ENCODE measurements around the gene ZDHHC4. TPM values are rescaled to one million over a fixed set of nuclear protein-coding genes. Genes with fewer than 3 reads are reported as not detected.

Gene ZDHHC4
- total RNA-seq, 6 experiments from 2014 or later, result 18.4 to 27.7 (median 25.2) TPM

DNA sequence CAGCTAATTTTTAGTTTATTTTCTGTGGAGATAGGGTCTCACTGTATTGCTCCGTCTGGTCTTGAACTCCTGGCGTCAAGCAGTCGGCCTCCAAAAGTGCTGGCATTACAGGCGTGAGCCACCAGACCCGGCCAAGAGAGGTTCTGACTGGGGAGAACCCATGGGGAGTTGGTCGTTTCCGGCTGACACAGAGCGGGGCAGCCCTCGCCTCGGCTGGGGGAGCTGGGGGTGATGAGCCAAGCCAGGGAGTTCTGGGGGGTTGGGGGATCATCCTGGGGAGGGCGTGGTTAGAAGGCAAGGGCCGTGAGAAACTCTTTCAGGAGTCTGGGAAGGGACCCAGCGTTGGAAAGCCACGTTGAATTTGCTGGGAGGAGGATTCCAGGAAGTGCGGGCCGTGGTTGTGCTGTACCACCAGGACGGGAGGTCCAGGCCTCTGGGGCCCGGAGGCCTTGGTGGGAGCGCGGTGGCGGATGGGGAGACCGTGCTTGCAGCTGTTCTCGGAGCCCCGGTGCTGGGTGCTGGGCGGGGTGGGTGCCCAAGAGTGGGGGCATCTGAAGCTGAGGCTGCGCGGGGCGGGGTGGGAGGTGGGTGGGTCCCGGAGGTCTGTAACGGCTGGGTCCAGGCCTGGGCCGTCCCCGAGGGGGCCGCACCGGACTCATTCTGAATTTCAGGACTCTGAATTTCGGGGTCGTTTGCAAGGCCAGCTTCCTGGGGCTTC is 29.8 kb downstream of the ZDHHC4 start:
- Mint-ChIP-seq H3K4me1 (ENCODE audit: low read depth) (no peaks in the 10 kb centered on the region), H3K9me3 (no peaks in the 10 kb centered on the region), H3K4me3 (no peak overlapping the region), H3K27ac (no peak overlapping the region), H3K36me3 (ENCODE audit: low read depth) (peaks cover 12% of the 10 kb centered on the region; the same call in 1 of the 2 replicates), H3K27me3 (ENCODE audit: insufficient read depth) (no peaks in the 10 kb centered on the region; the same call in 1 of the 2 replicates)
- TF ChIP-seq CTCF (IDR thresholded peaks at IDR 0.05), result no peak
- no peak for DNase-seq

GRCh38 chr7:6607651-6608051 is 30.4 kb downstream of the ZDHHC4 start:
- no peak for TF ChIP-seq CTCF (IDR thresholded peaks at IDR 0.05)
- Mint-ChIP-seq H3K9me3 (no peaks in the 10 kb centered on the region), H3K27ac (no peak overlapping the region), H3K36me3 (ENCODE audit: low read depth) (0 out of 2 replicates have a peak, but pooled peaks cover 6% of the 10 kb centered on the region), H3K4me1 (ENCODE audit: low read depth) (no peaks in the 10 kb centered on the region), H3K27me3 (ENCODE audit: insufficient read depth) (no peaks in the 10 kb centered on the region; the same call in 1 of the 2 replicates), H3K4me3 (no peak overlapping the region)
- DNase-seq, result no peak

DNA sequence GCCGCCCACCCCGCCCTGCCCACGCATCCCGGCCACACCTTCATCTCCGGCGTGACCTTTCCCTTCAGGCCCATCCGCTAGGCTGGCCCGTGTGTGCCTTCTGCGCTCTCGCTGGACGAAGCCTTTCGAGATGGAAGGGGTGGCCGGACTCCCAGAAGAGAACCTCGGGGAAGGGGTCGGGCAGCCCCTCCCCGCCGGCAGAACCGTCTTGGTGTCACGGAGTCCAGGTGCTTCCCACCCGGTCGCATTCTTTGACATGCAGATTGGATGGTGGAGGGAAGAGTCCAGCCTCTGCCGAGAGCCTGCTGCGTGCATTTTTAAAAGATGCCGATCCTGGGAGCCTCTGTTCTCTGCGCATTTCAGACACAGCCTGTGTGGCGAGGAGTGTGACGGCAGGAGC is 30.8 kb downstream of the ZDHHC4 start:
- Mint-ChIP-seq H3K27ac (no peak overlapping the region), H3K4me1 (ENCODE audit: low read depth) (no peaks in the 10 kb centered on the region), H3K27me3 (ENCODE audit: insufficient read depth) (no peaks in the 10 kb centered on the region; the same call in 1 of the 2 replicates), H3K36me3 (ENCODE audit: low read depth) (0 out of 2 replicates have a peak, but pooled peaks cover 6% of the 10 kb centered on the region), H3K9me3 (no peaks in the 10 kb centered on the region), H3K4me3 (no peak overlapping the region)
- no peak for TF ChIP-seq CTCF (IDR thresholded peaks at IDR 0.05)
- DNase-seq, result no peak

DNA sequence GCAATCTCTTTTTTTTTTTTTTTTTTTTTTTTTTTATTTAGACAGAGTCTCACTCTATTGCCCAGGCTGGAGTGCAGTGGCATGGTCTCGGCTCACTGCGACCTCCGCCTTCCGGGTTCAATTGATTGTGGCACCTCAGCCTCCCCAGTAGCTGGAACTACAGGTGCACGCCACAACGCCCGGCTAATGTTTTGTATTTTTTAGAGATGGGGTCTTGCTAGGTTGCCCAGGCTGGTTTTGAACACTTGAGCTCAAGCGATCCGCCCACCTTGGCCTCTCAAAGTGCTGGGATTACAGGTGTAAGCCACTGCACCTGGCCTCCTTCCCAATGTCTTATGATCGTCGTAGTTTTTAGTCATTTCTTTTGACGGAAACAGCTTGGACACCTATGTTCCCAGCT is 31.5 kb downstream of the ZDHHC4 start:
- no peak for TF ChIP-seq CTCF (IDR thresholded peaks at IDR 0.05)
- Mint-ChIP-seq H3K36me3 (ENCODE audit: low read depth) (0 out of 2 replicates have a peak, but pooled peaks cover 6% of the 10 kb centered on the region), H3K27me3 (ENCODE audit: insufficient read depth) (no peaks in the 10 kb centered on the region; the same call in 1 of the 2 replicates), H3K4me3 (no peak overlapping the region), H3K27ac (no peak overlapping the region), H3K4me1 (ENCODE audit: low read depth) (no peaks in the 10 kb centered on the region), H3K9me3 (no peaks in the 10 kb centered on the region)
- DNase-seq, result no peak

DNA sequence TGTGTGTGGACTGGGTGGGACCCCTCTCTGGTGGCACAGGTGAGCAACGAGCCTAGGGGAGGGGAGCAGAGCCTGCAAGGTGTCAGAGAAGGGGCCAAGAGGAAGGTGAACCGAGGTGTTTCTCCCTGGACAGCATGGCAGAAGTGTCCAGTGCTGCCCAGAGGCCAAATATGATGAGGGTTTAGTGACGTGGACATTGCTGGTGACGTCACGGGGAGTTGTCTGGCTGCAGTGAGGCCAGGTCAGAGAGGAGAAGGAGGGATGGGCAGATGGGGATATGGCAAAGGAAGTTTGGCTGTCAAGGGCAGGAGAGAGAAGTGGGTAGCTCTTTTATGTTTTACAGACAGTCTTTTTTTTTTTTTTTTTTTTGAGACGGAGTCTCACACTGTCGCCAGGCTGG is 35.6 kb downstream of the ZDHHC4 start:
- Mint-ChIP-seq H3K27ac (no peak overlapping the region), H3K27me3 (ENCODE audit: insufficient read depth) (peaks cover 18% of the 10 kb centered on the region), H3K4me1 (ENCODE audit: low read depth) (no peaks in the 10 kb centered on the region), H3K36me3 (ENCODE audit: low read depth) (no peaks in the 10 kb centered on the region), H3K9me3 (no peaks in the 10 kb centered on the region), H3K4me3 (no peak overlapping the region)
- no peak for TF ChIP-seq CTCF (IDR thresholded peaks at IDR 0.05)
- no peak for DNase-seq
